ENCODE measurements around the gene LRP5. TPM values are rescaled to one million over a fixed set of nuclear protein-coding genes. Genes with fewer than 3 reads are reported as not detected.

The LRP5 gene
- total RNA-seq, 2 donors from 2014 or later, result 6.8 to 9.3 TPM

GRCh38 chr11:68381716-68382115 is 69.3 kb downstream of the LRP5 start:
- peaks cover 6% of the 10 kb centered on the region for H3K27me3 Mint-ChIP-seq (ENCODE audit: low read depth)
- DNase-seq (no peak), ATAC-seq (replicated peaks in 1 of 2) (no peak)
- H3K27ac Mint-ChIP-seq, result no peak overlapping the region
- peaks cover 18% of the 10 kb centered on the region for H3K4me1 Mint-ChIP-seq (ENCODE audit: low read depth)
- H3K36me3 Mint-ChIP-seq (ENCODE audit: insufficient read depth in 2 of 2), result no peaks in the 10 kb centered on the region
- H3K4me3 Mint-ChIP-seq, result no peak overlapping the region
- H3K9me3 Mint-ChIP-seq, result no peaks in the 10 kb centered on the region

- no peak overlapping the region for H3K4me3 Mint-ChIP-seq
- H3K27me3 Mint-ChIP-seq (ENCODE audit: low read depth), result peaks cover 6% of the 10 kb centered on the region
- no peak for ATAC-seq (replicated peaks in 1 of 2)
- peaks cover 18% of the 10 kb centered on the region for H3K4me1 Mint-ChIP-seq (ENCODE audit: low read depth)
- no peaks in the 10 kb centered on the region for H3K36me3 Mint-ChIP-seq (ENCODE audit: insufficient read depth in 2 of 2)
- no peaks in the 10 kb centered on the region for H3K9me3 Mint-ChIP-seq
- H3K27ac Mint-ChIP-seq, result no peak overlapping the region
- DNase-seq, result no peak
These were observed 70.1 kb downstream of the LRP5 start for GRCh38 chr11:68382358-68382998.

- no peaks in the 10 kb centered on the region for H3K9me3 Mint-ChIP-seq
- H3K27me3 Mint-ChIP-seq (ENCODE audit: low read depth), result peaks cover 6% of the 10 kb centered on the region
- no peak overlapping the region for H3K27ac Mint-ChIP-seq
- peak; percentile 63 to 71 for DNase-seq
- no peaks in the 10 kb centered on the region for H3K36me3 Mint-ChIP-seq (ENCODE audit: insufficient read depth in 2 of 2)
- no peak overlapping the region for H3K4me3 Mint-ChIP-seq
- peak; percentile 33 to 63 for ATAC-seq (replicated peaks in 1 of 2)
- peaks cover 18% of the 10 kb centered on the region for H3K4me1 Mint-ChIP-seq (ENCODE audit: low read depth)
These were observed 71.6 kb downstream of the LRP5 start for GRCh38 chr11:68383976-68384501.

GRCh38 chr11:68384530-68385081 is 72.2 kb downstream of the LRP5 start:
- Mint-ChIP-seq H3K4me3 (no peak overlapping the region), H3K4me1 (ENCODE audit: low read depth) (peaks cover 18% of the 10 kb centered on the region), H3K36me3 (ENCODE audit: insufficient read depth in 2 of 2) (no peaks in the 10 kb centered on the region), H3K27ac (no peak overlapping the region), H3K9me3 (no peaks in the 10 kb centered on the region), H3K27me3 (ENCODE audit: low read depth) (peaks cover 5% of the 10 kb centered on the region)
- DNase-seq, result no peak
- no peak for ATAC-seq (replicated peaks in 1 of 2)

GRCh38 chr11:68385128-68385527 is 72.7 kb downstream of the LRP5 start:
- Mint-ChIP-seq H3K36me3 (ENCODE audit: insufficient read depth in 2 of 2) (no peaks in the 10 kb centered on the region), H3K4me1 (ENCODE audit: low read depth) (peaks cover 12% of the 10 kb centered on the region), H3K27ac (no peak overlapping the region), H3K4me3 (no peak overlapping the region), H3K27me3 (ENCODE audit: low read depth) (no peaks in the 10 kb centered on the region), H3K9me3 (no peaks in the 10 kb centered on the region)
- DNase-seq, result no peak
- no peak for ATAC-seq (replicated peaks in 1 of 2)

GRCh38 chr11:68386331-68386978 is 74.1 kb downstream of the LRP5 start:
- no peak for ATAC-seq (replicated peaks in 1 of 2)
- Mint-ChIP-seq H3K4me1 (ENCODE audit: low read depth) (no peaks in the 10 kb centered on the region), H3K27me3 (ENCODE audit: low read depth) (no peaks in the 10 kb centered on the region), H3K4me3 (no peak overlapping the region), H3K27ac (no peak overlapping the region), H3K9me3 (no peaks in the 10 kb centered on the region), H3K36me3 (ENCODE audit: insufficient read depth in 2 of 2) (no peaks in the 10 kb centered on the region)
- DNase-seq, result no peak

- Mint-ChIP-seq H3K27ac (no peak overlapping the region), H3K36me3 (ENCODE audit: insufficient read depth in 2 of 2) (no peaks in the 10 kb centered on the region), H3K4me1 (ENCODE audit: low read depth) (no peaks in the 10 kb centered on the region), H3K9me3 (no peaks in the 10 kb centered on the region), H3K27me3 (ENCODE audit: low read depth) (no peaks in the 10 kb centered on the region), H3K4me3 (no peak overlapping the region)
- ATAC-seq (replicated peaks in 1 of 2) (no peak), DNase-seq (no peak)
These were observed 75.4 kb downstream of the LRP5 start for GRCh38 chr11:68387840-68388239.

- H3K4me1 Mint-ChIP-seq (ENCODE audit: low read depth), result no peaks in the 10 kb centered on the region
- no peak overlapping the region for H3K4me3 Mint-ChIP-seq
- H3K27me3 Mint-ChIP-seq (ENCODE audit: low read depth), result no peaks in the 10 kb centered on the region
- no peak for DNase-seq
- ATAC-seq (replicated peaks in 1 of 2), result no peak
- no peaks in the 10 kb centered on the region for H3K9me3 Mint-ChIP-seq
- no peak overlapping the region for H3K27ac Mint-ChIP-seq
- no peaks in the 10 kb centered on the region for H3K36me3 Mint-ChIP-seq (ENCODE audit: insufficient read depth in 2 of 2)
These were observed 76.3 kb downstream of the LRP5 start for GRCh38 chr11:68388595-68389198.

- no peaks in the 10 kb centered on the region for H3K9me3 Mint-ChIP-seq
- no peak for DNase-seq
- no peak overlapping the region for H3K27ac Mint-ChIP-seq
- no peak for ATAC-seq (replicated peaks in 1 of 2)
- H3K4me1 Mint-ChIP-seq (ENCODE audit: low read depth), result no peaks in the 10 kb centered on the region
- H3K4me3 Mint-ChIP-seq, result no peak overlapping the region
- no peaks in the 10 kb centered on the region for H3K36me3 Mint-ChIP-seq (ENCODE audit: insufficient read depth in 2 of 2)
- H3K27me3 Mint-ChIP-seq (ENCODE audit: low read depth), result no peaks in the 10 kb centered on the region
These were observed 77.9 kb downstream of the LRP5 start for GRCh38 chr11:68390315-68390714.

GRCh38 chr11:68392822-68393221 is 80.4 kb downstream of the LRP5 start:
- Mint-ChIP-seq H3K27me3 (ENCODE audit: low read depth) (no peaks in the 10 kb centered on the region), H3K9me3 (no peaks in the 10 kb centered on the region), H3K27ac (no peak overlapping the region), H3K4me3 (no peak overlapping the region), H3K4me1 (ENCODE audit: low read depth) (no peaks in the 10 kb centered on the region), H3K36me3 (ENCODE audit: insufficient read depth in 2 of 2) (no peaks in the 10 kb centered on the region)
- DNase-seq (no peak), ATAC-seq (replicated peaks in 1 of 2) (no peak)

- H3K36me3 Mint-ChIP-seq (ENCODE audit: insufficient read depth in 2 of 2), result no peaks in the 10 kb centered on the region
These were observed 84.1 kb downstream of the LRP5 start for GRCh38 chr11:68396516-68396915.

GRCh38 chr11:68397256-68397655 is 84.9 kb downstream of the LRP5 start:
- DNase-seq (no peak), ATAC-seq (replicated peaks in 1 of 2) (no peak)
- Mint-ChIP-seq H3K4me1 (ENCODE audit: low read depth) (no peaks in the 10 kb centered on the region), H3K9me3 (no peaks in the 10 kb centered on the region), H3K27ac (no peak overlapping the region), H3K4me3 (no peak overlapping the region), H3K36me3 (ENCODE audit: insufficient read depth in 2 of 2) (no peaks in the 10 kb centered on the region), H3K27me3 (ENCODE audit: low read depth) (no peaks in the 10 kb centered on the region)

More at GRCh38 chr11:68396516-68396915, 84.1 kb downstream of the LRP5 start:
- no peaks in the 10 kb centered on the region for H3K27me3 Mint-ChIP-seq (ENCODE audit: low read depth)
- no peaks in the 10 kb centered on the region for H3K4me1 Mint-ChIP-seq (ENCODE audit: low read depth)
- H3K9me3 Mint-ChIP-seq, result no peaks in the 10 kb centered on the region
- DNase-seq (no peak), ATAC-seq (replicated peaks in 1 of 2) (no peak)
- no peak overlapping the region for H3K4me3 Mint-ChIP-seq
- no peak overlapping the region for H3K27ac Mint-ChIP-seq

Data from activated T-cell treated with anti-CD3 and anti-CD28 coated beads, Interleukin-2, amount 50 U/mL, for 72 hours (primary cell).